GM12873 (cell line): ENCODE results near the gene POSTN.

Experiments used
- CTCF ChIP-seq: IDR thresholded peaks from 2 replicates; pipeline ENCODE4 v1.5.1; 2012; ENCODE audit warnings: low read depth, mild to moderate bottlenecking, moderate library complexity, low read length, control low read depth; ENCODE audit not compliant: insufficient read depth; ENCODE audit errors: missing control alignments

The POSTN gene

GRCh38 chr13:37539170-37539569 is 59.4 kb downstream of the POSTN start:
- TF ChIP-seq CTCF: no peak

DNA sequence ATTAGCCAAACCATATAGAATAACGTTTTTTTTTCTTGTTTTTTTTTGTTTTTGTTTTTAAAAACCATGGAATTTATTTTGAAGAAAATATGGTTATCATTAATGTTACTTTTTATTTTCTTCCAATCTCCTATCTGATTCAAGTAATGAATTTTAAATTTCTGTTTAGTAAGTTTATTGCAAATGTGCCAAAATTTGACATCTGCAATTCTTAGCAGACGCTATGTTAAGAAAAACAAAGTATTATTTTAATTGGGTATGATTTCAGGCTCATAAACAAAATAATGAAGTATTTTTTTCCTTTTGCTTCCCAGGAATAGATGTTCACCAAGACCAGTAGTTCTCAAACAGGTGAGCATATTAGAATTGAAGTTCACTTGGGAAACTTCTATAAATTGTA is 63.1 kb downstream of the POSTN start:
- no peak for TF ChIP-seq CTCF

DNA sequence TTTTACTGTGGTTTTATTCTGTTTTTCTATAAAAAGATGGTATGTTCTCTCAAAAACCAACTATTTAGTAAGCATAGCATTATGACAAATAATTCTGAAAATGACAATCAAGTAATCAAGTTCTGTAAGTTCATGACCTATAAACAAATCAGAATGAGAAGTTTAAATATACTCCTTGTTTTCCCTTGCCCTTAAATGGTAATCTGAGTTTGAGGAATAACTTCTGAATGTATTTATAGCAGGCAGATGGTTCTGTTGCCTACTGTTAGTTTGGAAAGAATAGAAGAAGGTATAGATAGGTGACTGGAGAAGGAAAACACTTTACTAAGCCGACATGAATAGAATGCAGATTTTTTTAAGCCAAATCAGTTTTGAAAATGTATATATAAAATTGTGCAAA is 63.9 kb downstream of the POSTN start:
- TF ChIP-seq CTCF: no peak

- TF ChIP-seq CTCF: no peak
Measured at GRCh38 chr13:37534181-37534580, 64.4 kb downstream of the POSTN start.

GRCh38 chr13:37531049-37531448 is 67.5 kb downstream of the POSTN start:
- no peak for TF ChIP-seq CTCF

DNA sequence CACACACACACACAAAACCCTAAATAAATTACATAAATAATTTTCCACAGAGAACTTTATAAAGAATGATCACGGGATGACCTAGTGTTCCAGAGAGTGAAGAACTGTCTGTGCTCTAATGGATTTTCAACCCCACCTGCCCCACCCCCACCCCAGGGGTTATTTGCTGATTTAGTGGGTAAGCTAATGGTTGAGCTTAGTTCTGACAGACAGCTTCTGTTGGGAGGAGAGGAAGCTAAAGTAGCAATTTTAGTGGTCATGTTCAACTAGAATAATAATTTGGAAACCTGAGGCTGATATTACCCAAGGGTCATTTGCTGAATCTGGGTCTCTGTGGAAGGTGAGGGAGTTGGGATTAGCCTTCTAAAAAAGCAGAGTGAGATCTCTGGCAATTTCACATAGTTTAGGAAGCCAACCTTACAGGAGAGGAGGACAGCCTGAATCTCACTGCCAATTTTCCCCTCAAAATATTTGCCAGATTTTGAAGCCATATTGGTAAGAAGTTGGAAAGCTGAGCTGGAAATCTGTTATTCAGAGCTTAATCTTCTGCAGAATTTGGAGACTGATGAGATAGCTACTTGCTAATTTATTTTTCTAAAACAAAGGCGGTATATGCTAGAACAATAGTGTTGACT is 68.7 kb downstream of the POSTN start:
- no peak for TF ChIP-seq CTCF

DNA sequence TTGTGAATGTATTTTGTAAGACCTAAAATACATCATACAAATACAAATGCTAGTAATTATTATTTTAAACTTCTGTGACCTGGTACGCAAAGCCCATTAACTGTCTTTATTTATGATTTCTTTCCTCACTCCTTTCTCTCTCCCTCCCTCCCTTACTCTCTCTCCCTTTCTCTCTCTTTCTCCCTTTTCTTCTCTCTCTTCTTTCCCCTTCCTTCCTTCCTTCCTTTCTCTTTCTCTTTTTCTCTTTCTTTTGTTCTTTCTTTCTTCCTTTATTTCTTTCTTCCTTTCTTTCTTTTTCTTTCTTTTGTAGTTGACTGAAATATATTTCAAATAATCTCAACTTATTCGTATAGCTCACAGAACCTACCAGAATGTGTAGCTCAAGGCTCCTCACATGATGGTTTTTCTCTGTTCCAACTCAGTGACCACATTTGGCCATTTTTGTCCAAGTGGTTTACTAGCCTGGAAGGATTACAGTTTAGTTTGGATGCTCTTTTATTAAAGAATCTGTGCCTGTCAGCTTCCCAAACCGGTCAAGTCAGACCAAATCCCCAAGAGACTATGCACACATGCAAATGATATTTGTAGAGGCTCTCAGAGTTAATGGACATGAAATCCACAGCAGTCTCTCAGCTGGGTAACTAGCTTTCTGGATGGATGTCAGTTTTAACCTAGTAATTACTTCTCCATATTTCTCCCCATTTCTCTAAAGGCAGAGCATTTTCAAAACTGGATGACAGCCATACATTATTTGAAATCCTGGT is 71.7 kb downstream of the POSTN start:
- no peak for TF ChIP-seq CTCF
